OCI-LY1 (cell line): ENCODE results near the gene MXRA5.

Experiments
- H2AFZ ChIP-seq: fragments of 200-600 bp; sonication (generic), shearing (Covaris generic); 2 replicates; pipeline ENCODE4 v1.6.0; 2014; ENCODE audit warnings: antibody characterized with exemption, mild to moderate bottlenecking, low read length
- H3F3A ChIP-seq: fragments of 200-600 bp; sonication (generic), shearing (Covaris generic); 2 replicates; pipeline ENCODE4 v1.6.0; 2014; ENCODE audit warnings: mild to moderate bottlenecking, antibody characterized with exemption, low read length, moderate library complexity; ENCODE audit not compliant: insufficient read depth
- H3K27ac ChIP-seq: fragments of 200-600 bp; sonication (generic); 2 replicates; pipeline ENCODE4 v1.5.1; 2014; ENCODE audit warnings: low read length, mixed run types, mild to moderate bottlenecking, low read depth; ENCODE audit not compliant: poor library complexity, severe bottlenecking
- H3K27me3 ChIP-seq: fragments of 200-600 bp; sonication (generic); 2 replicates; pipeline ENCODE4 v1.6.0; 2014; ENCODE audit warnings: antibody characterized with exemption, mild to moderate bottlenecking, low read length, moderate library complexity; ENCODE audit not compliant: insufficient read depth
- H3K36me3 ChIP-seq: fragments of 200-600 bp; sonication (generic); 2 replicates; pipeline ENCODE4 v1.6.1; 2014; ENCODE audit warnings: mild to moderate bottlenecking, antibody characterized with exemption, low read length, moderate library complexity, mixed read lengths; ENCODE audit not compliant: insufficient read depth
- H3K4me1 ChIP-seq: fragments of 200-600 bp; sonication (generic); 2 replicates; pipeline ENCODE4 v1.5.1; 2014; ENCODE audit warnings: mild to moderate bottlenecking, low read length, moderate library complexity; ENCODE audit not compliant: insufficient read depth, severe bottlenecking
- H3K4me2 ChIP-seq: fragments of 200-600 bp; sonication (generic), shearing (Covaris generic); 2 replicates; pipeline ENCODE4 v1.6.1; 2014; ENCODE audit warnings: low read length
- H3K4me3 ChIP-seq: fragments of 200-600 bp; sonication (generic); 2 replicates; pipeline ENCODE4 v1.5.1; 2014; ENCODE audit warnings: low read length, low read depth, mild to moderate bottlenecking, mixed read lengths; ENCODE audit not compliant: poor library complexity, severe bottlenecking
- H3K79me2 ChIP-seq: fragments of 200-600 bp; shearing (Covaris generic); 2 replicates; pipeline ENCODE4 v1.6.1; 2016; ENCODE audit warnings: mixed run types, low read length, mixed read lengths; ENCODE audit not compliant: insufficient read depth
- H3K9ac ChIP-seq: fragments of 200-600 bp; sonication (generic), shearing (Covaris generic); 2 replicates; pipeline ENCODE4 v1.6.1; 2014; ENCODE audit warnings: mild to moderate bottlenecking, low read length, mixed read lengths
- H3K9me2 ChIP-seq: fragments of 200-600 bp; sonication (generic), shearing (Covaris generic); 2 replicates; pipeline ENCODE4 v1.6.1; 2014; ENCODE audit warnings: low read depth, mild to moderate bottlenecking, low read length, mixed read lengths
- H3K9me3 ChIP-seq: fragments of 200-600 bp; shearing (Covaris generic); 2 replicates; pipeline ENCODE4 v1.6.1; 2014; ENCODE audit warnings: low read length, mixed read lengths
- H4K20me1 ChIP-seq: fragments of 200-600 bp; sonication (generic), shearing (Covaris generic); 2 replicates; pipeline ENCODE4 v1.6.0; 2016; ENCODE audit warnings: mild to moderate bottlenecking, low read length; ENCODE audit not compliant: insufficient read depth
- CTCF ChIP-seq: fragments of 200-600 bp; sonication (generic), shearing (Covaris generic); IDR thresholded peaks from 2 replicates; pipeline ENCODE4 v1.5.1; 2017; ENCODE audit warnings: mild to moderate bottlenecking, antibody characterized with exemption, low read length, moderate library complexity, mixed read lengths
- EZH2 ChIP-seq: fragments of 200-600 bp; sonication (generic), shearing (Covaris generic); IDR thresholded peaks from 2 replicates; pipeline ENCODE4 v1.8.0; 2017; ENCODE audit warnings: borderline replicate concordance, mixed run types, mild to moderate bottlenecking, antibody characterized with exemption, low read length, moderate library complexity, mixed read lengths

MXRA5 gene

GRCh38 chrX:3295731-3296130 lies 50.7 kb downstream of the MXRA5 start:
- Histone ChIP-seq H3K4me1 (no peaks in the 10 kb centered on the region), H3K9ac (no peak overlapping the region)
- no peak for TF ChIP-seq CTCF
- TF ChIP-seq EZH2 = no peak

GRCh38 chrX:3293251-3293650 lies 53.2 kb downstream of the MXRA5 start:
- TF ChIP-seq CTCF (no peak), EZH2 (no peak)
- Histone ChIP-seq H4K20me1 (no peaks in the 10 kb centered on the region), H3F3A (no peaks in the 10 kb centered on the region), H3K27me3 (no peaks in the 10 kb centered on the region), H3K36me3 (no peaks in the 10 kb centered on the region), H2AFZ (no peak overlapping the region), H3K79me2 (no peaks in the 10 kb centered on the region), H3K9me2 (no peaks in the 10 kb centered on the region), H3K9me3 (no peaks in the 10 kb centered on the region), H3K4me1 (no peaks in the 10 kb centered on the region), H3K9ac (no peak overlapping the region), H3K4me2 (no peak overlapping the region), H3K27ac (no peak overlapping the region), H3K4me3 (no peak overlapping the region)

More at GRCh38 chrX:3295731-3296130, 50.7 kb downstream of the MXRA5 start:
- Histone ChIP-seq H3K36me3 (no peaks in the 10 kb centered on the region), H3K9me3 (no peaks in the 10 kb centered on the region), H3K4me2 (no peak overlapping the region), H4K20me1 (no peaks in the 10 kb centered on the region), H3F3A (no peaks in the 10 kb centered on the region), H3K27ac (no peak overlapping the region), H3K9me2 (no peaks in the 10 kb centered on the region), H3K27me3 (no peaks in the 10 kb centered on the region), H3K79me2 (no peaks in the 10 kb centered on the region), H3K4me3 (no peak overlapping the region), H2AFZ (no peak overlapping the region)

GRCh38 chrX:3290561-3290960 lies 55.9 kb downstream of the MXRA5 start:
- H3K9me3 ChIP-seq = no peaks in the 10 kb centered on the region
- no peaks in the 10 kb centered on the region for H3K27me3 ChIP-seq
- H3K4me2 ChIP-seq = no peak overlapping the region
- H3K4me3 ChIP-seq = no peak overlapping the region
- H3K9ac ChIP-seq = no peak overlapping the region
- no peaks in the 10 kb centered on the region for H4K20me1 ChIP-seq
- no peaks in the 10 kb centered on the region for H3K36me3 ChIP-seq
- no peak overlapping the region for H3K27ac ChIP-seq
- TF ChIP-seq EZH2 (no peak), CTCF (no peak)
- no peaks in the 10 kb centered on the region for H3K4me1 ChIP-seq
- no peaks in the 10 kb centered on the region for H3K9me2 ChIP-seq
- H2AFZ ChIP-seq = no peak overlapping the region
- H3F3A ChIP-seq = no peaks in the 10 kb centered on the region
- no peaks in the 10 kb centered on the region for H3K79me2 ChIP-seq
